ACC112 (cell line): ENCODE data around the gene PLEKHG5.
A peak's percentile ranks its signal among the peaks of the same experiment; 100 is the strongest.

Experiments
- H2AFZ ChIP-seq: fragments of 200-600 bp; sonication (generic); one replicate; pipeline ENCODE4 v1.6.0; 2017; ENCODE audit warnings: antibody characterized with exemption, low read length; ENCODE audit not compliant: unreplicated experiment
- H3K27ac ChIP-seq: fragments of 200-600 bp; sonication (generic); 2 replicates; pipeline ENCODE4 v1.5.1; 2014; ENCODE audit warnings: low read depth, mild to moderate bottlenecking, antibody characterized with exemption, low read length, moderate library complexity
- H3K27me3 ChIP-seq: fragments of 200-600 bp; sonication (generic); 2 replicates; pipeline ENCODE4 v1.6.1; 2014; ENCODE audit warnings: mild to moderate bottlenecking, antibody characterized with exemption, low read length, moderate library complexity, mixed read lengths; ENCODE audit not compliant: insufficient read depth
- H3K36me3 ChIP-seq: fragments of 200-600 bp; sonication (generic); 2 replicates; pipeline ENCODE4 v1.6.1; 2016; ENCODE audit warnings: mild to moderate bottlenecking, antibody characterized with exemption, low read length, moderate library complexity, mixed read lengths; ENCODE audit not compliant: insufficient read depth
- H3K4me1 ChIP-seq: fragments of 200-600 bp; sonication (generic); one replicate; pipeline ENCODE4 v1.6.1; 2016; ENCODE audit warnings: low read length, mixed read lengths; ENCODE audit not compliant: insufficient read depth, unreplicated experiment, control insufficient read depth
- H3K4me3 ChIP-seq: fragments of 200-600 bp; sonication (generic); 2 replicates; pipeline ENCODE4 v1.5.1; 2014; ENCODE audit warnings: mild to moderate bottlenecking, low read depth, low read length
- H3K79me2 ChIP-seq: fragments of 200-600 bp; sonication (generic); one replicate; pipeline ENCODE4 v1.6.0; 2016; ENCODE audit warnings: low read length; ENCODE audit not compliant: control insufficient read depth, unreplicated experiment, insufficient read depth

The PLEKHG5 gene, protein sequence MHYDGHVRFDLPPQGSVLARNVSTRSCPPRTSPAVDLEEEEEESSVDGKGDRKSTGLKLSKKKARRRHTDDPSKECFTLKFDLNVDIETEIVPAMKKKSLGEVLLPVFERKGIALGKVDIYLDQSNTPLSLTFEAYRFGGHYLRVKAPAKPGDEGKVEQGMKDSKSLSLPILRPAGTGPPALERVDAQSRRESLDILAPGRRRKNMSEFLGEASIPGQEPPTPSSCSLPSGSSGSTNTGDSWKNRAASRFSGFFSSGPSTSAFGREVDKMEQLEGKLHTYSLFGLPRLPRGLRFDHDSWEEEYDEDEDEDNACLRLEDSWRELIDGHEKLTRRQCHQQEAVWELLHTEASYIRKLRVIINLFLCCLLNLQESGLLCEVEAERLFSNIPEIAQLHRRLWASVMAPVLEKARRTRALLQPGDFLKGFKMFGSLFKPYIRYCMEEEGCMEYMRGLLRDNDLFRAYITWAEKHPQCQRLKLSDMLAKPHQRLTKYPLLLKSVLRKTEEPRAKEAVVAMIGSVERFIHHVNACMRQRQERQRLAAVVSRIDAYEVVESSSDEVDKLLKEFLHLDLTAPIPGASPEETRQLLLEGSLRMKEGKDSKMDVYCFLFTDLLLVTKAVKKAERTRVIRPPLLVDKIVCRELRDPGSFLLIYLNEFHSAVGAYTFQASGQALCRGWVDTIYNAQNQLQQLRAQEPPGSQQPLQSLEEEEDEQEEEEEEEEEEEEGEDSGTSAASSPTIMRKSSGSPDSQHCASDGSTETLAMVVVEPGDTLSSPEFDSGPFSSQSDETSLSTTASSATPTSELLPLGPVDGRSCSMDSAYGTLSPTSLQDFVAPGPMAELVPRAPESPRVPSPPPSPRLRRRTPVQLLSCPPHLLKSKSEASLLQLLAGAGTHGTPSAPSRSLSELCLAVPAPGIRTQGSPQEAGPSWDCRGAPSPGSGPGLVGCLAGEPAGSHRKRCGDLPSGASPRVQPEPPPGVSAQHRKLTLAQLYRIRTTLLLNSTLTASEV

DNA sequence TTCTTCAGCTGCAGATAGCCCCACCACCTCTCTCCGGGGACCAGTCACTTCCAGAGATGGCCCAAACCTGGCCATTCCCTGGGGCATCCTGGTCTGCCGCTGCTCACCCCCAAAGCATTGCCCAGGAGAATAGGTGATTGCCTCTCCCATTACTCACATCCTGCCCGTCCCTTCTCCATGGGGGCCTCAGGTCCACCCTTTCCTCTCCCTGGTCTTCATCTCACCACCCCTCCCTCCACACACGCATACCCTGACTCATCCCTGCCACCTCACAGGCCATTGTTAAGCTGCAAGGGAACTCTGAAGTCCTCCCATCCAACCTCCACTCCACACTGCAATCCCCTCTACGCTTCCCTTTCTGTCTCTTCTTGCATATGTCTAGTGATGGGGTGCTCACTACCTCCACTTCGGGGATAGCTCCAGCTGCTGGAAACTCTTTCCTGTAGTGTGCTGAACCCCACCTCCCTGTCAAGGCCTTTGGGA, at the start of gene PLEKHG5:
PLEKHG5 (minus strand) TSS at position 188 of the 483 bp plus-strand sequence. CDS start 14,096 bp downstream, outside the sequence.
- Histone ChIP-seq H3K79me2 (peaks cover 22% of the 10 kb centered on the region), H3K27me3 (no peaks in the 10 kb centered on the region), H2AFZ (peak within 1 kb of the TSS; percentile 53), H3K27ac (peak within 1 kb of the TSS; percentile 77), H3K36me3 (no peaks in the 10 kb centered on the region), H3K4me3 (peak within 1 kb of the TSS; percentile 94), H3K4me1 (peaks cover 52% of the 10 kb centered on the region)

DNA sequence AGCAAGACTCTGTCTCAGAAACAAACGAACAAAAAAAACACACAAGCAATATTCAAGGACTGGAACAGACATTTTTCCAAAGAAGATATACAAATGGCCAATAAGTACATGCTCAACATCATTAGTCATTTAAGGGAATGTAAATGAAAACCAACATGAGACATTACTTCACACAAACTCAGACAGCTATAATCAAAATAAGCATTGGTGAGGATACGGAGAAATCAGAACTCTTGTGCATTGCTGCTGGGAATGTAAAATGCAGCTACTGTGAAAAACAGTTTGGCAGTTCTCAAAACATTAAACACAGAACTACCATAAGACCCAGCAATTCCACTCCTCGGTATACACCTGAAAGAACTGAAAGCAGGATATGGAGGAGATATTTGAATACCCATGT, 47.5 kb upstream of the PLEKHG5 start:
- no peak overlapping the region for H2AFZ ChIP-seq
- no peaks in the 10 kb centered on the region for H3K27me3 ChIP-seq
- 0 out of 2 replicates have a peak overlapping the region, but pooled peaks have one; percentile 27 for H3K4me3 ChIP-seq
- H3K27ac ChIP-seq, result peak overlapping the region; percentile 55
- peaks cover 10% of the 10 kb centered on the region for H3K79me2 ChIP-seq
- peaks cover 5% of the 10 kb centered on the region for H3K36me3 ChIP-seq
- peaks cover 13% of the 10 kb centered on the region for H3K4me1 ChIP-seq

DNA sequence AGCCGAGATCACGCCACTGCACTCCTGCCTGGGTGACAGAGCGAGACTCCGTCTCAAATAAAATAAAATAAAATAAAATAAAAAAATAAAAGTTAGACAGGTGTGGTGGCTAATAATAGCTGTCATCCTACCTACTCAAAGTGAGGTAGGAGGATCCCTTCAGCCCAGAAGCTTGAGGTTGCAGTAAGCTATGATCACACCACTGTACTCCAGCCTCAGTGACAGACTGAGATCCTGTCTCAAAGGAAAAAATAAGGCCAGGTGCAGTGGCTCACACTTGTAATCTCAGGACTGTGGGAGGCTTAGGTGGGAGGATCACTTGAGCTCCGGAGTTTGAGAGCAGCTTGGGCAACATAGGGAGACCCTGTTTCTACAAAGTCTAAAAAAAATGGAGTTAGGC, 44.8 kb upstream of the PLEKHG5 start:
- Histone ChIP-seq H2AFZ (no peak overlapping the region), H3K27me3 (no peaks in the 10 kb centered on the region), H3K36me3 (peaks cover 23% of the 10 kb centered on the region), H3K27ac (no peak overlapping the region), H3K79me2 (peaks cover 9% of the 10 kb centered on the region), H3K4me1 (peaks cover 13% of the 10 kb centered on the region), H3K4me3 (no peak overlapping the region)

DNA sequence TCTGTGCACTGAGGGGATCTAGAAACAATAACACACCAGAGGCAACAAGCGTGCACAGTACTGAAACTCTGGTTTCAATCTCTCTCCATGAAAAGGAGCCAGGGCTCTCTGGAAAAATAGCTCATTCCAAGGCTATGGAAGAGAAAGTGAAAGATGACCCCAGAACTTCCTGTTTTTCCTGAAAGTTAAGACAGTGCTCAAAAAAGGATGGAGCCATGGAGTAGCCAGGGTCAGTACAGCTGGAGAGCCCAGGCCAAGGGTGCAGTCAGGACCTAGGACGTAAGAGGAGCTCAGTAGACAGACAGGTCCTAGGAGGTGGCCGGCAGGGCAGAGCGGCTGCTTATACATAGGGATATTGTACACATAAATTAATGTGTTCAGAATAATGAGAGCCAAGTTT, 43.7 kb upstream of the PLEKHG5 start:
- Histone ChIP-seq H3K79me2 (peaks cover 9% of the 10 kb centered on the region), H3K4me3 (no peak overlapping the region), H3K36me3 (peaks cover 28% of the 10 kb centered on the region), H2AFZ (no peak overlapping the region), H3K27ac (no peak overlapping the region), H3K27me3 (no peaks in the 10 kb centered on the region), H3K4me1 (peaks cover 13% of the 10 kb centered on the region)

DNA sequence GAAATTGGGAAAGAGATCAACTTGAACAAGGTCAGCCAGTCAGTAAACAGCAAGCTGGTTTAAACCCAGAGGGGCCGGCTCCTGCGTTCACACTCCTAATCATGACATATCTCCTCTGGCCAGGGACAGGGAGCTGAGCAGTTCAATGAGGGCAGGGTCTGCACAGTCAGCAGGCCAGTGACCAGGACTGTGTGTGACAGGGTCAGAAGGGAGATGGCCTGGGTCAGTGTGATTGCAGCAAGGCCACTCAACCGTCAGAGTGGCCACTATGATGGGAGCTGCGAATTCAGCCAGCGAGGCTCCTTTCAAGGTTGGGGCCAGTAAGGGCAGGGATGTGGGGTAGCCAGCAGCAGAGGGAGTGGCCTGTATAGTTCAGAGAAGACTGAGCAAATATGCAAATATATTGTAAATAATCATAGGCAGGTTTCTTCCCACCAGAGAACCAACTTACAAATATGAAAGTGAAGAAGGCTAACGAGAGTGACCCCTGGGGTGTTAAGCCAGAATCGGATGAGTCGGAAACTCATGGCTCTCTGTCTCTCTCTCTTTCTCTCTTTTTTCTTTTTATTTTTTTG, 42.9 kb upstream of the PLEKHG5 start:
- no peak overlapping the region for H3K4me3 ChIP-seq
- no peak overlapping the region for H3K27ac ChIP-seq
- H3K4me1 ChIP-seq, result peaks cover 8% of the 10 kb centered on the region
- peaks cover 9% of the 10 kb centered on the region for H3K79me2 ChIP-seq
- no peaks in the 10 kb centered on the region for H3K27me3 ChIP-seq
- H2AFZ ChIP-seq, result no peak overlapping the region
- peaks cover 28% of the 10 kb centered on the region for H3K36me3 ChIP-seq

DNA sequence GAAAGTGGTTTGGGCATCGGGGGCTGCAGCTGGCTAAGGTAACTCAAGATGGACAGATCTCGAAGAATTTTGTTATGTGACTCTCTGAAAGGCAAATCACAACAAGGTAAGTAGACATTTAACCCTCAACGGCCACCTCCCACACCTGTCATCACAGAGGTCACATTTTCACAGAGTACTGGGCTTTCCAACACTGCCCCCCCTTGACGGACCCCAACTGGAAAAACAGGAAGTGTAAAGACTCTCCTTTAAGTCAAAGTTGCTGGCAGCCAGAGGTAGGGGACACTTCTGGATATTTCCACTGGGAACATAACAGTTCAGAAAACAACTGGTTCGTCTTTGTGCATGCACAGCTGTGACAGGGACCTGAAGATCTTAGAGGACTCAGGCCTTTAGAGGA, 40.5 kb upstream of the PLEKHG5 start:
- Histone ChIP-seq H3K79me2 (peaks cover 4% of the 10 kb centered on the region), H3K4me1 (no peaks in the 10 kb centered on the region), H2AFZ (no peak overlapping the region), H3K4me3 (no peak overlapping the region), H3K36me3 (peaks cover 28% of the 10 kb centered on the region), H3K27me3 (no peaks in the 10 kb centered on the region), H3K27ac (no peak overlapping the region)

DNA sequence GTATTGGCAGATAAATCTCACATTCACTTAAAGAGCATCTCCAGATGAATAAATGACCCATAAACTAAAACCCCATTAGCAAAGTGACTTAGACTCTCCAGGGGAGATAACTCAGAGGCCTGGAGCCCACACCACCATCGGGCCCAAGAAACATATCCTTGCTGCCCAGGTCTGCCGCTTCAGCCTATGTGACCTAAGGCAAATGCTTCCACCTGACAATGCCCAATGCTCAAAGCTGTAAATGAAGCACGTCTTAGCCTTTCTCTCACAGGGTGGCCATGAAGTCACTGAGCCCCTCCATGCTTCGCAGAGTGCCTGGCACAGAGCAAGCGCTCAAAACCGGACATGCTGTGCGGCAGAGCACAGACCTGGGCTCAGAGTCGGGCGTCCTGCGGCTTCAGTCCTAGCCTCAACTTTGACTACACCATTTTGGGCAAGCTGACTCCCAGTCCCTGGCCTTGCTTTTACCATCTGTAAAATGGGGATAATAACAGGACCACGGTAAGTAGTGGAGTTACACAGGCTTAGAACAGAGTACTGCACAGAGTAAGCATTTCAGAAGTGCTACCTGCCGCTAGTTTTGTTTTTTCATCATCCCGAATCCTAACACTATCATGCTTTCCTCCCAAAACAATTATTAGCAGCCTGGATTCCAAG, 39.2 kb upstream of the PLEKHG5 start:
- no peak overlapping the region for H2AFZ ChIP-seq
- no peaks in the 10 kb centered on the region for H3K4me1 ChIP-seq
- no peak overlapping the region for H3K4me3 ChIP-seq
- H3K79me2 ChIP-seq, result peaks cover 2% of the 10 kb centered on the region
- no peak overlapping the region for H3K27ac ChIP-seq
- no peaks in the 10 kb centered on the region for H3K27me3 ChIP-seq
- H3K36me3 ChIP-seq, result peaks cover 31% of the 10 kb centered on the region

DNA sequence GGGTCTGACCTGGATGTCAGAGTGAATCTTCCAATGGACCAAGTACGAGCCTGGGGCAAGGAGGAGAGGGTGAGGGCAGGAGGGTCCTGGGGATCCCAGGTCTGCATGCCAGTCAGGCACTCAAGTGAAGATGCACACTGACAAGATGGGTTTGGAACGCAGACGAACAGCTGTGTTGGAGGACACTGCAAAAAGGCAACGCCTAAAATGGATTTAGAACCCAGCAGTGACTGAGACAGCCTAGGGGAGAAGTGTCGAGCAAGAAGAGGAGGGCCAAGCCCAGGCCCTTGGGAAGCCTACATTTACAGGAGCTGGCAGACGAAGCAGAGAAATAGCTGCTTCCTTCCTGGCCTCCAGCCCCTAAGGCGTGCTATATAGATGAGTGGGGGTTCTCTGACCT, 37.0 kb upstream of the PLEKHG5 start:
- H3K27me3 ChIP-seq, result no peaks in the 10 kb centered on the region
- no peaks in the 10 kb centered on the region for H3K4me1 ChIP-seq
- H3K36me3 ChIP-seq, result peaks cover 30% of the 10 kb centered on the region
- H3K27ac ChIP-seq, result no peak overlapping the region
- no peak overlapping the region for H3K4me3 ChIP-seq
- H2AFZ ChIP-seq, result no peak overlapping the region
- H3K79me2 ChIP-seq, result no peaks in the 10 kb centered on the region

DNA sequence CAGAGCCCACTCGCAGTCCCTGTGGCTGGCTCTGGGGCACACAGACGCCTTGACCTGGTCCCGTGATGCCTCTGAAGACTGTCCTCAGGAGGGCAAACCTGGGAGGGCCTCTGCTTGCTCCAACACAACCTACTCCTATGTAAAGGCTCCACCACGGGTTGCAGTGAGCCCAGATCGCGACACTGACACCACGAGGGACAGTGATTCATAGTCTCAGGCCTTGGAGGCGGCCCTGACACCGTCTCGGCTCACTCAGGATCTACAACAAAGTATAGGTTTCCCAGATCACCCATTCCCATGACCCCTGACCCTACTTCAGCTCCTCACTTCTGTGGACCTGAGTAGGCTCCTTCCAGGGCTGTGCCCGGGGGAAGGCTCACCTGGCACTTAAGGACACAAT, 34.8 kb upstream of the PLEKHG5 start:
- Histone ChIP-seq H3K4me1 (no peaks in the 10 kb centered on the region), H3K79me2 (no peaks in the 10 kb centered on the region), H3K27me3 (no peaks in the 10 kb centered on the region), H3K27ac (no peak overlapping the region), H3K4me3 (no peak overlapping the region), H2AFZ (no peak overlapping the region), H3K36me3 (peaks cover 12% of the 10 kb centered on the region)

DNA sequence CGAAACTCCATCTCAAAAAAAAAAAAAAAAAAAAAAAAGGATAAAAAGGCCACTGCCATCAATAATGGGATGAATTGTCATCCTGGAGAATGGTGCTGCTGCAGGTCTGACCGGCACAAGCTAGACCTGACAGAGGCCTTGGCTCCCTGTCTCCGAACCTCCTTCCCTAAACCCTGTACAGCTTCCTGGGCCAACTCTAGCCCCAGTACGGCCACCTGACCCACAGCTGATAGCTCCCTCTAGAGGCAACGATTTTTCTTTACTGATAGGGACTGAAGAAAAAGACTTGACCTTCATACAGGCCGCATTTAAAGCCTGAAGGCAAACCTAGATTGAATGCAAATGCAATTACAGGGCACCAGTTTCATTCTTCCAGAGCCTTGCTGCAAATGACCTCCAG, 32.1 kb upstream of the PLEKHG5 start:
- Histone ChIP-seq H3K27me3 (no peaks in the 10 kb centered on the region), H3K4me1 (peaks cover 10% of the 10 kb centered on the region), H3K27ac (no peak overlapping the region), H3K4me3 (no peak overlapping the region), H3K79me2 (no peaks in the 10 kb centered on the region), H3K36me3 (peaks cover 7% of the 10 kb centered on the region), H2AFZ (no peak overlapping the region)
